IPS-18c (cell line): ENCODE data around the gene TPX2.

ENCODE experiments used
- H3K4me3 ChIP-seq: 2 replicates; pipeline ENCODE4 v1.7.0; 2013; ENCODE audit warnings: low read depth, mild to moderate bottlenecking, low read length, moderate library complexity; ENCODE audit not compliant: insufficient read depth
- H3K9me3 ChIP-seq: one replicate; pipeline ENCODE4 v1.6.1; 2013; ENCODE audit warnings: mild to moderate bottlenecking, low read length, moderate library complexity; ENCODE audit not compliant: control insufficient read depth, insufficient read depth

The TPX2 gene

GRCh38 chr20:31738729-31739549 lies at the start of gene TPX2:
Gene TPX2, plus strand, starts transcription at chr20:31739290. Its CDS starts 18,187 bp downstream, at chr20:31757477.
- Histone ChIP-seq H3K4me3 (peak within 1 kb of the TSS; percentile 95), H3K9me3 (no peaks in the 10 kb centered on the region)

DNA sequence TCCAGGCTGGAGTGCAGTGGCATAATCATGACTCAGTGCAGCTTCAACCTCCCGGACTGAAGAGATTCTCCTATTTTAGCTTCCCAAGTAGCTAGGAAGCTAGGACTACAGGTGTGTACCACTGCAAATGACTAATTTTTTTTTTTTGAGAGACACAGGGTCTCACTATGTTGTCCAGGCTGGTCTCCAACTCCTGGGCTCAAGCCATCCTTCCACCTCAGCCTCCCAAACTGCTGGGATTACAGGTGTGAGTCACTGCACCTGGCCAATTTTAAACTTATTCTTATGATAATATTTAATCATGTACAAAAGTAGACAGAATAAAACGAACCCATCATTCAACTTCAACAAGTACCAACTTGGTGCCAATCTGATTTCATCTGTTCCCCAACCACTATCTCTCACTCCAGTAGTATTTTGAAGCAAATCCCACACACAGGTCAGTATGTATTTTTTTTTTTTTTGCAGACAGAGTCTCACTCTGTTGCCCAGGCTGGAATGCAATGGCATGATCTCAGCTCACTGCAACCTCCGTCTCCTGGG lies 48.9 kb upstream of the TPX2 start:
- Histone ChIP-seq H3K4me3 (no peak overlapping the region), H3K9me3 (no peaks in the 10 kb centered on the region)

DNA sequence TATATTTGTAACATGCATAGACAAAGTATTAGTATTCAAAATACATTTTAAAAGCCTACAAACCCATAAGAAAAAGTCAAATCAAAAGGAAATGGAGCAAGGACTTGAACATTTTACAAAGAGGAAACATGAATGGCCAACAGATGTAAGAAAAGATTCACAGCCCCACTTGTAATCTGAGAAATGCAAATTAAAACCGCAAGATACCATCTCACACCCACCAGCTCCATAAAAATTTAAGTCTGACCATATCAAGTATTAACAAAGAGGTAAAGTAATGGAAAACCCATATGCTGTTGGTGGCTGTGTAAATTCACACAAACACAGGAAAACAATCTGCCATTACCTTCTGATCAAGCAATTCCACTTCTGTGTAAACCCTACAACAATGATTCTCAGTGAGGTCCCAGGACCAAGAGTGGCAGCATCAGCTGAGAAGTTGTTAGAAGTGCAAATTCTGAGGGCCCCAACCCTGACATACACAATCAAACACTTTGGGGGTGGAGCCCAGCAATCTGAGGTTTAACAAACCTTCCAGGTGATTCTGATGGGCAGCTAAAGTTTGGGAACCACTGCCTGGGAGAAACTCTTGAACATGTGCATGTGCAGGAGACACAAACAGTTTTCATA lies 47.3 kb upstream of the TPX2 start:
- H3K9me3 ChIP-seq: no peaks in the 10 kb centered on the region
- H3K4me3 ChIP-seq: no peak overlapping the region

GRCh38 chr20:31693402-31693801 lies 45.7 kb upstream of the TPX2 start:
- H3K4me3 ChIP-seq: no peak overlapping the region
- H3K9me3 ChIP-seq: no peaks in the 10 kb centered on the region

DNA sequence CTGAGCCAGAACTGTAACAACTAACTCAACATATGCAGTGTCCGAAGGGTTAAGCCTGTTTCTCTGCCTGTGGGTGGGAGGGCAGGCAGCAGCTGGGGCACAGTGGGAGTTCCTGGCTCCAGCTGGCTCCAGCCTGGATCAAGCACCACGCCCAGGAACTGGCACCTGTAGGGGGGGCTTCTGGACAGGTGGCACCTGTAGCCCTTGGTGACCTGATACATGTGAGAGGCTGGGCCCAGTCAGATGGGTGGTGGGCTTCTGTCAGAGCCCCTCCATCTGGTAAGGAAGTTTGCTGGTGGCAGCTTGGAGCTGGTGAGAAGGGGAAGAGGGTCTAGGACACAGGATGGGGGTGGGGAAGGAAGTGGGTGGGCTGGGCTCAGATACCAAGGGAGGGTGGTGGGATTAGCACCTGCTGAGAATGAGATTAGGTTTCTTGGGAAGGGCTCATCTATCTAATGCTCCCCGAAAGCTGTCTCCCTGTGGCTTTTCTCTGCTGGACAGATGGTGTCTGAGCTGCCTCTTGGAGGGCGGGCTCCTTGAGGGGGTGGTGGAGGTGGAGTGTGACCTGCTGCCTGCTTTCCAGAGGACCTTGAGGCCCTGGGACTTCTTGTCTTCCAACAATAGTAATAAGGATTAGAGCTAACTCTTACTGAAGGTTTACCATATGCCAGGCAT lies 45.0 kb upstream of the TPX2 start:
- H3K4me3 ChIP-seq: no peak overlapping the region
- no peaks in the 10 kb centered on the region for H3K9me3 ChIP-seq

- Histone ChIP-seq H3K4me3 (no peak overlapping the region), H3K9me3 (no peaks in the 10 kb centered on the region)
These were observed 44.1 kb upstream of the TPX2 start for GRCh38 chr20:31694842-31695593.

- H3K9me3 ChIP-seq: no peaks in the 10 kb centered on the region
- no peak overlapping the region for H3K4me3 ChIP-seq
These were observed 43.0 kb upstream of the TPX2 start for GRCh38 chr20:31695849-31696804.

- Histone ChIP-seq H3K4me3 (no peak overlapping the region), H3K9me3 (no peaks in the 10 kb centered on the region)
These were observed 40.8 kb upstream of the TPX2 start for GRCh38 chr20:31698243-31698802.

GRCh38 chr20:31698803-31699718 lies 40.0 kb upstream of the TPX2 start:
- H3K4me3 ChIP-seq: no peak overlapping the region

DNA sequence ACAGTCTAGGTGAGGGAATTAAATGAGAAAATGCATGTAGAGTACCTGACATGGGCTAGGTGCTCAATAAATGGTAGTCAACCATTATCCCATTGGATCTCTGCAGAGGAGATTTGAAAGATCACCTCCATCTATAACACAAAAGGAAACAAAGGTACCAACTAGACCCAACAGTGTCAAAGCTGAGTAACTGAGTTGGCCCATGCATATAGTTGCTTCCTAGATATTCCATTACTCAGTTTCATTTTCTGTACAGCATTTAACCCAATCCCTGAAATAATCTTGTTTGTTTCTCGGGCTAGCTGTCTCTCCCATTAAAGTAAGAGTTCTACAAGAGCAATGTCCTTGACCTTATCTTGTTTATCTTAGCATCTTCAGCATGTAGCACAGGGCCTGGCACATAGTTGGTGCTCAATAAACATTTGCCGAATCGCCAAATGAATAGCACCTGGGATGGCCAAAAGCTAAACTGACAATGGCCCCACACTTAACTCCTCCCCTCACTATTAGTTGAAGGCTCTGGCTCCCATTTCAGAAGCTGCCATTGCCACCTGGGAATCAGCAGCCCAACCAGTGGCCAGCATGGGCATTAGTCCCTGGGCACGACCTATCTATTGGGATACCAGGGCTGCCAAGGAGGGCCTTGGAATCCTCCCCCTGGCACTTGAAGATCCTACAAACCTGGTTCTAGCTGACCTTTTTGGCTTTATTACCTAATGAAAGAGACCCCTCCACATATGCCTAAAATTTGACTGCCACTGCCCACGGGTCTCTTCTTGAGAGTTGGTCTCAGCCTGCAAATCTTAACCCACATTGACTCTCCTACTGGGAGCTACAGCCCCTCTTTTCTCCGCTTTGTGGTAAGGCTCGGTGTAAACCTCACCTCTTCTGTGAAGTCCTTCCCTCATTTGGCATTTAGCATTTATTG lies 39.0 kb upstream of the TPX2 start:
- H3K9me3 ChIP-seq: no peaks in the 10 kb centered on the region
- no peak overlapping the region for H3K4me3 ChIP-seq

More at GRCh38 chr20:31698803-31699718, 40.0 kb upstream of the TPX2 start:
- no peaks in the 10 kb centered on the region for H3K9me3 ChIP-seq

- Histone ChIP-seq H3K9me3 (no peaks in the 10 kb centered on the region), H3K4me3 (no peak overlapping the region)
These were observed 38.3 kb upstream of the TPX2 start for GRCh38 chr20:31700747-31701146.

GRCh38 chr20:31701591-31701990 lies 37.5 kb upstream of the TPX2 start:
- H3K4me3 ChIP-seq: no peak overlapping the region

GRCh38 chr20:31704225-31705119 lies 34.6 kb upstream of the TPX2 start:
- Histone ChIP-seq H3K9me3 (no peaks in the 10 kb centered on the region), H3K4me3 (no peak overlapping the region; the same call in 1 of the 2 replicates)

More at GRCh38 chr20:31701591-31701990, 37.5 kb upstream of the TPX2 start:
- H3K9me3 ChIP-seq: no peaks in the 10 kb centered on the region
